ENCODE results near the gene RAP1GDS1.

The RAP1GDS1 gene

DNA sequence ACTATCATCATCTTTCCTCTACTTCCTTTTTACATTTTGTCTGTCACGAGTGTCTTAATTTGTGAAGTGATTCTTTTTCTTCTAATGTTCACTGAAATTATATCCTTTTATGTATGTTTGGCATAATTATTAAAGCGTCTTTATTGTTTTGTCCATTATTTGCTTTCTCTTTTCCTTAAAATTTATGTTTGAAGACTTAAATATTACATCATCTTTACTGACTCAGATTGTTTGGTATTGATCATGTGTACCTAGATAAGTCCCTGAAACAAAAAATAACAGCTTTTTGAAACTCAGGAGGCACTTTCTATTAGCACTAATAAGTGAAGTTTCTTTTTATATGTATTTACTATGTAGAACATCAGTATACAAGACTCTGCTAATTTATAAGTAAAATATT, 120.1 kb downstream of the RAP1GDS1 start:
- in situ Hi-C loops (cut with MboI; ENCODE audit: low sequenced_read_pairs, unreplicated experiment): no loop called here

DNA sequence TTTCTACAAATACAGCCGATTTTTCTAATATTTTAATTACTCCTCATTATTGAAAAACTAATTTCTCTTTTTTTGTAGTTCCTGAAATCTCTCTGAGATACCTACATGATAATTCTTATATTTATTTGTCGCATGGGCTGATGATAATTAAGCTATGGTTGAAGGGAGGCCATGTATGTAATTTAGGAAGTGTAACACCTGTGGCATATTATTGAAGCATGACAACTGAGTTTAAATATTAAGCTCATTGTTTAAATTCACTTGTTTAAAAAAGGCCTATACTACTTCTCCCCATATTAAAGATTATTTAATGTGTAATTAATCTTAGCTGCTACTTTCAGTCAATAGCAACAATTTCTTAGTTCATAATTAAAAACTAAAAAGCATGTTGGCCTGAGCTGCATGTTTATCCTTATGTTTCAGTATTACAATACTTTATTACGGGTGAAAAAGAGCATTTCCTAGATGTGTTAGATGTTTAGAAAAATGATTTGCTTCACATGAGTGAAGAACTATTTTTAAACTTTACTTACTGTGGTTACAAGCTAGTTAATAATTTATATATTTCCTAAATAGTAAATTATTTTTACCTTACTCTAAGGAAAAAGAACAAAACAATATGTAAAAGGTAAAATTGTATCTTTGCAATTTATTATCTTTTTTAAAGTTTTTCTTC, 122.4 kb downstream of the RAP1GDS1 start:
- DNase-seq (ENCODE audit: low spot score): no peak
- in situ Hi-C loops (cut with MboI; ENCODE audit: low sequenced_read_pairs, unreplicated experiment): no loop called here
- TF ChIP-seq, protein P1, sequence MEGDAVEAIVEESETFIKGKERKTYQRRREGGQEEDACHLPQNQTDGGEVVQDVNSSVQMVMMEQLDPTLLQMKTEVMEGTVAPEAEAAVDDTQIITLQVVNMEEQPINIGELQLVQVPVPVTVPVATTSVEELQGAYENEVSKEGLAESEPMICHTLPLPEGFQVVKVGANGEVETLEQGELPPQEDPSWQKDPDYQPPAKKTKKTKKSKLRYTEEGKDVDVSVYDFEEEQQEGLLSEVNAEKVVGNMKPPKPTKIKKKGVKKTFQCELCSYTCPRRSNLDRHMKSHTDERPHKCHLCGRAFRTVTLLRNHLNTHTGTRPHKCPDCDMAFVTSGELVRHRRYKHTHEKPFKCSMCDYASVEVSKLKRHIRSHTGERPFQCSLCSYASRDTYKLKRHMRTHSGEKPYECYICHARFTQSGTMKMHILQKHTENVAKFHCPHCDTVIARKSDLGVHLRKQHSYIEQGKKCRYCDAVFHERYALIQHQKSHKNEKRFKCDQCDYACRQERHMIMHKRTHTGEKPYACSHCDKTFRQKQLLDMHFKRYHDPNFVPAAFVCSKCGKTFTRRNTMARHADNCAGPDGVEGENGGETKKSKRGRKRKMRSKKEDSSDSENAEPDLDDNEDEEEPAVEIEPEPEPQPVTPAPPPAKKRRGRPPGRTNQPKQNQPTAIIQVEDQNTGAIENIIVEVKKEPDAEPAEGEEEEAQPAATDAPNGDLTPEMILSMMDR (IDR thresholded peaks at IDR 0.05; ENCODE audit: borderline replicate concordance, control extremely low read depth, extremely low read depth, insufficient read depth, missing control alignments): no peak

More for the DNA sequence above, 120.1 kb downstream of the RAP1GDS1 start:
- DNase-seq (ENCODE audit: low spot score): no peak
- TF ChIP-seq, protein P1 (IDR thresholded peaks at IDR 0.05; ENCODE audit: borderline replicate concordance, control extremely low read depth, extremely low read depth, insufficient read depth, missing control alignments): no peak

DNA sequence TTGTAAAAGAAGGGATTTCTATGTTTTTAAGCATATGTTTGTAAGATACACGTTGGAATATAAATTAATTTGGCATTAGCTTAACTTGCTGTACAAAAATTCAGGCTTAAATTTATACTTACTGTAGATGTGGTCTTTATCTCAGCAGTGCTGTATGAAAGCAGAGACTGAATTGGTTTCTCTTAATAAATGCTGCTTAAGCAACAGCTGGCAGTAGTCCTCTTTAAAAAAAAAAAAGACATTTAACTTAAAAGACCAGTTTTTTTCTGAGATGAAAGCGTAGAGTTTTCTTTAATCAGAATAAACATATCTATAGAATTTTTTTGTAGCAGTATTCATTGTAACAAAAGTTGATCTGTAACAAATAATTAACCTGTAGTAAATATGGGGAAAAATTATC, 124.6 kb downstream of the RAP1GDS1 start:
- in situ Hi-C loops (cut with MboI; ENCODE audit: low sequenced_read_pairs, unreplicated experiment): no loop called here
- DNase-seq (ENCODE audit: low spot score): no peak
- TF ChIP-seq, protein P1 (IDR thresholded peaks at IDR 0.05; ENCODE audit: borderline replicate concordance, control extremely low read depth, extremely low read depth, insufficient read depth, missing control alignments): no peak

DNA sequence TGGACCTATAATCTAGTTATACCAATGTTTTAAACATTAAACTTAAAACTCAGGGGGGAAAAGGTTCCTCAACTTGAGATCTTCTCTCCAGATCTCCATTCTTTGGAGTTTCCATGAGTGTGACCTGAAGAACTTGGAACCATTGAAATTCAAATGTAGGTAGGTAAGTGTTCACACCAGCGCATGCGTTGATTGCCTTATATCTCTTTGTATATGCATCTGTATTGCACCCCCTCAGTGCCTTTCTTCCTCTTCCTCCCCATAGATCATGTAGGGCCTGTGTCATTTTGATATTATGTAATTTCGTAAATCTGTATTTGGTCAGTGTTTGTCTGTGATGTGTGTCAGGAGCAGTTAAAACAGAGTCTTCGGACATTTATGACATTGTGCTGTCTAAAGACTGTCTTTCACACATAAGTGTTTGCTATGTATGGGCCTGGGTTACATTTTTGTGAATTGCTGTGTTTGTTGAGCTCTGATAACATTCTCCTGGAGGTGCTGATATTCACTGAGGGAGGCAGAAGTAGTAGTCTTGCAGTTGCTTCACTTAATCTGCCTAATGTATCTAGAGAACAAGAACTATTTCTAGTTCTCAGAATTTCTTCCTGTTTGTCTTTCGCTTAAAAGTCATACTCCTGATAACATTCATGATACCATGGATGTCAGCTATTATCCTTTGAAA, 126.3 kb downstream of the RAP1GDS1 start:
- TF ChIP-seq, protein P1 (IDR thresholded peaks at IDR 0.05; ENCODE audit: borderline replicate concordance, control extremely low read depth, extremely low read depth, insufficient read depth, missing control alignments): no peak
- DNase-seq (ENCODE audit: low spot score): no peak
- in situ Hi-C loops (cut with MboI; ENCODE audit: low sequenced_read_pairs, unreplicated experiment): no loop called here

DNA sequence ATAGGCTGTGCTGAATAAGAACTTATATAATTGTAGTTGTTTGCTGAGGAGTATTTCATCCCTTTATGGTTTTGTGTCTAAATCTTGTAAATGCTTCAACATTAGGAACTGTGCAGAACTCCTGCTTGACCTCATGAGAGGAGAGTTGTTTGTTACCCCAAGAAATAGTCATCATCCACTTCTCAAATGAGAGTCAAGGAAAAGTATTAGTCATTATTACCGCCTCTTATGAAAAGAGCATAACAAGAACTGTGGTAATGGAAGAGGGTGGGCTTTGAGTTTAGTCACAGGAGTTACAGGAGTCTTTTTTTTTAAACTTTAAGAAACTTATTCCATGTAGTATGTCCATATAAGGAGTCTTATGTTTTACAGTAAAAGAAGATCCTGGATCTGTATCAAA, 132.9 kb downstream of the RAP1GDS1 start:
- TF ChIP-seq, protein P1 (IDR thresholded peaks at IDR 0.05; ENCODE audit: borderline replicate concordance, control extremely low read depth, extremely low read depth, insufficient read depth, missing control alignments): no peak
- no peak for DNase-seq (ENCODE audit: low spot score)
- in situ Hi-C loops (cut with MboI; ENCODE audit: low sequenced_read_pairs, unreplicated experiment): no loop called here

DNA sequence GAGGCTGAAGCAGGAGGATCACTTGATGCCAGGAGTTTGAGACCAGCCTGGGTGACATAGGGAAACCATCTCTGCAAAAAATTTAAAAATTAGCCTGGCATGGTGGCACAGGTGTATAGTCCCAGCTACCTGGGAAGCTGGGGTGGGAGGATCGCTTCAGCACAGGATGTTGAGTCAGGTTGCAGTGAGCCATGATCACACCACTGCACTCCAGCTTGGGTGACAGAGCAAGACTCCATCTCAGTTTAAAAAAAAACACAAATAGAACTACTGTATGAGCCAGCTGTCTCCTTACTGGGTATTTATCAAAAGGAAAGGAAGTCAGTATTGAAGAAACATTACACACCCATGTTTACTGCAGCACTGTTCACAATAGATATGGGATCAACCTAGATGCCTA, 138.7 kb downstream of the RAP1GDS1 start:
- TF ChIP-seq, protein P1 (IDR thresholded peaks at IDR 0.05; ENCODE audit: borderline replicate concordance, control extremely low read depth, extremely low read depth, insufficient read depth, missing control alignments): no peak
- in situ Hi-C loops (cut with MboI; ENCODE audit: low sequenced_read_pairs, unreplicated experiment): no loop called here

More for the DNA sequence above, 138.7 kb downstream of the RAP1GDS1 start:
- no peak for DNase-seq (ENCODE audit: low spot score)
